Measurements from ENCODE around the gene TNFRSF21. TPM values are rescaled to one million over a fixed set of nuclear protein-coding genes. Genes with fewer than 3 reads are reported as not detected.

Gene TNFRSF21
- total RNA-seq, 1 donor from 2014 or later: 28.9 TPM

- Histone ChIP-seq H3K27me3 (no peaks in the 10 kb centered on the region), H3K27ac (no peak overlapping the region), H3K36me3 (no peaks in the 10 kb centered on the region), H3K9me3 (no peaks in the 10 kb centered on the region), H3K4me3 (peak overlapping the region; percentile 73), H3K4me1 (peaks cover 5% of the 10 kb centered on the region)
- intact Hi-C loops (cut with DNase I): no loop called here
- DNase-seq (no peak), ATAC-seq (no peak)
- no peak for TF ChIP-seq CTCF (IDR thresholded peaks at IDR 0.05)
These were observed 1.5 kb downstream of the TNFRSF21 start for GRCh38 chr6:47308198-47308517.

GRCh38 chr6:47307362-47308197 is 2.1 kb downstream of the TNFRSF21 start:
- Histone ChIP-seq H3K27ac (no peak overlapping the region), H3K4me3 (peak overlapping the region; percentile 73), H3K9me3 (no peaks in the 10 kb centered on the region), H3K27me3 (no peaks in the 10 kb centered on the region), H3K36me3 (no peaks in the 10 kb centered on the region), H3K4me1 (peaks cover 5% of the 10 kb centered on the region)
- intact Hi-C loops (cut with DNase I): no loop called here
- no peak for TF ChIP-seq CTCF (IDR thresholded peaks at IDR 0.05)
- DNase-seq: no peak
- no peak for ATAC-seq

- Histone ChIP-seq H3K9me3 (no peaks in the 10 kb centered on the region), H3K4me1 (peaks cover 5% of the 10 kb centered on the region), H3K4me3 (no peak overlapping the region), H3K27me3 (no peaks in the 10 kb centered on the region), H3K27ac (no peak overlapping the region), H3K36me3 (no peaks in the 10 kb centered on the region)
- no peak for ATAC-seq
- no peak for TF ChIP-seq CTCF (IDR thresholded peaks at IDR 0.05)
- DNase-seq: no peak
- intact Hi-C loops (cut with DNase I): no loop called here
These were observed 2.8 kb downstream of the TNFRSF21 start for GRCh38 chr6:47306887-47307286.

- TF ChIP-seq CTCF (IDR thresholded peaks at IDR 0.05): no peak
- Histone ChIP-seq H3K4me3 (no peak overlapping the region), H3K36me3 (no peaks in the 10 kb centered on the region), H3K9me3 (no peaks in the 10 kb centered on the region), H3K4me1 (peaks cover 5% of the 10 kb centered on the region), H3K27me3 (no peaks in the 10 kb centered on the region), H3K27ac (no peak overlapping the region)
- ATAC-seq (no peak), DNase-seq (no peak)
- intact Hi-C loops (cut with DNase I): no loop called here
These were observed 5.8 kb downstream of the TNFRSF21 start for GRCh38 chr6:47303861-47304260.

DNA sequence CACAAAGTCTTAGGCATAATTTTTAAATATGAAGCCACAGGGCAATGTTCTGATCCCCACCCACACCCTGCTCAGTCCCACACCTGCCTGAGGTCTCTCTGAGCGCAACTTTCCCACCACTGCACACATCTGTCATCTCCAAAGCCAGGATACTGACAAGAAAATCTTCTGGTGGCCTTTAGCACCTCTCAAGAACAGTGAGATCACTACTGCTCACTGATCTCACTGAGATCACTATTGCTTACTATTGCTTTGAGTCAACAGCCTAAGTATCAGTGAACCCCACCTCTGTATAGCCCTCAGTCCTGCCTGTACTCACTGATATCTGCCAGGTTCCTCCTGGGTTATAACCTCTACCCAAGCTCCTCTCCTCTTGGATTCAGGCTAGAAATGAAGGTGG is 6.4 kb downstream of the TNFRSF21 start:
- DNase-seq: no peak
- no peaks in the 10 kb centered on the region for H3K9me3 ChIP-seq
- H3K4me1 ChIP-seq: peaks cover 3% of the 10 kb centered on the region
- TF ChIP-seq CTCF (IDR thresholded peaks at IDR 0.05): no peak
- no peaks in the 10 kb centered on the region for H3K27me3 ChIP-seq
- no peak overlapping the region for H3K27ac ChIP-seq
- no peaks in the 10 kb centered on the region for H3K36me3 ChIP-seq
- no peak overlapping the region for H3K4me3 ChIP-seq
- intact Hi-C loops (cut with DNase I): no loop called here
- no peak for ATAC-seq
